AG04450 (cell line): ENCODE measurements around the gene SLC2A10. TPM values are rescaled to one million over a fixed set of nuclear protein-coding genes. Genes with fewer than 3 reads are reported as not detected.

Experiments
- CTCF ChIA-PET: fragments of 300-600, 350-600 bp; formaldehyde crosslinking; extraction: SDS; loops from one replicate; lab custom pipeline; 2022; ENCODE audit warnings: antibody characterized with exemption, inconsistent platforms; lab: Charles Lee
- POLR2A ChIA-PET: fragments of 350-600 bp; formaldehyde crosslinking; extraction: SDS; loops from one replicate; lab custom pipeline; 2021; ENCODE audit warnings: antibody characterized with exemption, inconsistent platforms; lab: Yijun Ruan, JAX
- DNase-seq: peaks from one replicate; pipeline ENCODE4 v3.0.0-alpha.2; 2011; ENCODE audit warnings: low read depth, low spot score
- H3K27ac ChIP-seq: one replicate; pipeline ENCODE4 v1.5.1; 2012; ENCODE audit warnings: low read depth, low read length, control low read depth
- H3K27me3 ChIP-seq: one replicate; pipeline ENCODE4 v1.6.0; 2012; ENCODE audit warnings: low read length; ENCODE audit not compliant: control insufficient read depth, insufficient read depth
- H3K4me3 ChIP-seq: 2 replicates; pipeline ENCODE4 v1.5.1; 2011; ENCODE audit warnings: mild to moderate bottlenecking, low read depth, low read length, control low read depth
- H3K9me3 ChIP-seq: 2 replicates; pipeline ENCODE4 v1.5.1; 2012; ENCODE audit warnings: low read length; ENCODE audit not compliant: control insufficient read depth, insufficient read depth
- CTCF ChIP-seq: IDR thresholded peaks from 2 replicates; pipeline ENCODE4 v1.5.1; 2011; ENCODE audit warnings: low read depth, low read length, control low read depth, inconsistent platforms
- polyA plus RNA-seq: library from polyadenylated mRNA; depleted of rRNA; stranded (reverse); fragments of >200 nt; gene quantifications from 2 replicates; pipeline ENCODE4 v1.2.3, GENCODE V29; 2011

SLC2A10 gene
- polyA plus RNA-seq, 1 experiment, result 36.9 TPM

GRCh38 chr20:46666306-46666705, 43.1 kb upstream of the SLC2A10 start:
- peaks cover 4% of the 10 kb centered on the region; the same call in 1 of the 2 replicates for H3K9me3 ChIP-seq
- CTCF ChIA-PET, result no interaction called here
- H3K27me3 ChIP-seq, result no peaks in the 10 kb centered on the region
- TF ChIP-seq CTCF, result no peak
- POLR2A ChIA-PET, result no interaction called here
- H3K4me3 ChIP-seq, result no peak overlapping the region
- no peak for DNase-seq
- H3K27ac ChIP-seq, result no peak overlapping the region

- DNase-seq, result no peak
- Histone ChIP-seq H3K27ac (no peak overlapping the region), H3K27me3 (no peaks in the 10 kb centered on the region), H3K9me3 (peaks cover 4% of the 10 kb centered on the region; the same call in 1 of the 2 replicates), H3K4me3 (no peak overlapping the region)
- no peak for TF ChIP-seq CTCF
- ChIA-PET CTCF (no interaction called here), POLR2A (no interaction called here)
Measured at GRCh38 chr20:46666818-46667515, 42.5 kb upstream of the SLC2A10 start.

- H3K27ac ChIP-seq, result no peak overlapping the region
- no peak for TF ChIP-seq CTCF
- no peaks in the 10 kb centered on the region for H3K27me3 ChIP-seq
- no peak for DNase-seq
- ChIA-PET POLR2A (no interaction called here), CTCF (interaction anchor here (1.2 kb wide), 1 partner anchor 10 kb away, joined by 4 read pairs; no protein-coding TSS in a partner anchor)
- no peak overlapping the region for H3K4me3 ChIP-seq
- H3K9me3 ChIP-seq, result peaks cover 4% of the 10 kb centered on the region; the same call in 1 of the 2 replicates
Measured at GRCh38 chr20:46670228-46670584, 39.2 kb upstream of the SLC2A10 start.

- no peaks in the 10 kb centered on the region for H3K27me3 ChIP-seq
- H3K9me3 ChIP-seq, result peaks cover 4% of the 10 kb centered on the region; the same call in 1 of the 2 replicates
- TF ChIP-seq CTCF, result no peak
- no peak for DNase-seq
- ChIA-PET POLR2A (no interaction called here), CTCF (interaction anchor here (1.2 kb wide), 1 partner anchor 9 kb away, joined by 4 read pairs; no protein-coding TSS in a partner anchor)
- H3K27ac ChIP-seq, result no peak overlapping the region
- H3K4me3 ChIP-seq, result no peak overlapping the region
Measured at GRCh38 chr20:46670585-46671584, 38.6 kb upstream of the SLC2A10 start.
